Prostate gland (tissue), 2 donors: ENCODE measurements around the gene PEX14. TPM values are rescaled to one million over a fixed set of nuclear protein-coding genes. Genes with fewer than 3 reads are reported as not detected.

ENCODE experiments used
- DNase-seq: peaks from one replicate; pipeline ENCODE4 v3.0.0-alpha.2; 2019; ENCODE audit warnings: low spot score
- H3K27ac ChIP-seq, 2 donors: fragments of 200-600 bp; sonication (generic); 2 replicates each; pipeline ENCODE4 v1.5.1; 2017 to 2019
- H3K27me3 ChIP-seq: fragments of 200-600 bp; sonication (generic); replicated peaks from 2 replicates; pipeline ENCODE4 v1.5.1; 2019; ENCODE audit not compliant: insufficient read depth
- H3K36me3 ChIP-seq, 2 donors: fragments of 200-600 bp; sonication (generic); 1 replicate in 1 of 2; 2 replicates in 1 of 2; pipeline versions ENCODE4 v1.5.1 to v1.8.1; 2017 to 2019
- H3K4me1 ChIP-seq: fragments of 200-600 bp; sonication (generic); replicated peaks from 2 replicates; pipeline ENCODE4 v1.5.1; 2019
- H3K4me3 ChIP-seq, 2 donors: fragments of 200-600 bp; sonication (generic); 2 replicates each; pipeline ENCODE4 v1.5.1; 2017 to 2019
- H3K9me3 ChIP-seq: fragments of 200-600 bp; sonication (generic); 2 replicates; pipeline ENCODE4 v1.5.1; 2017
- POLR2A ChIP-seq: fragments of 450-650 bp; IDR thresholded peaks from one replicate; pipeline ENCODE4 v1.6.1; 2016; ENCODE audit warnings: antibody characterized with exemption, mild to moderate bottlenecking
- POLR2AphosphoS5 ChIP-seq: sonication (generic); formaldehyde crosslinking; IDR thresholded peaks from one replicate; pipeline ENCODE4 v1.6.1; 2017; ENCODE audit warnings: antibody characterized with exemption
- WGBS: methylation state at CpG from one replicate; pipeline ENCODE4 v1.1.5; 2018; 5-methylcytosine and 5-hydroxymethylcytosine counted together
- intact Hi-C: fragments of 100-400 bp; cut with DNase I; formaldehyde crosslinking; loops from one replicate; pipeline ENCODE4 v1.14.2; 2022
- total RNA-seq, 2 donors: library from RNA; depleted of rRNA; stranded (reverse); fragments of >200 nt; gene quantifications; one replicate each; pipeline ENCODE4 v1.1.0, GENCODE V29; 2016
- TF ChIP-seq, protein P1 (sequence below), 4 experiments: fragments of 200-600 bp in 2 of 4; fragments of 450-650 bp in 2 of 4; sonication (generic) in 2 of 4; IDR thresholded peaks; 1 replicate in 3 of 4; 2 replicates in 1 of 4; pipeline ENCODE4 v1.5.1; 2016 to 2019; ENCODE audit warnings: antibody characterized with exemption in 4 of 4, mild to moderate bottlenecking in 2 of 4, moderate library complexity in 2 of 4

PEX14 gene
- total RNA-seq, 2 donors from 2014 or later = 26.1 to 34.7 TPM

DNA sequence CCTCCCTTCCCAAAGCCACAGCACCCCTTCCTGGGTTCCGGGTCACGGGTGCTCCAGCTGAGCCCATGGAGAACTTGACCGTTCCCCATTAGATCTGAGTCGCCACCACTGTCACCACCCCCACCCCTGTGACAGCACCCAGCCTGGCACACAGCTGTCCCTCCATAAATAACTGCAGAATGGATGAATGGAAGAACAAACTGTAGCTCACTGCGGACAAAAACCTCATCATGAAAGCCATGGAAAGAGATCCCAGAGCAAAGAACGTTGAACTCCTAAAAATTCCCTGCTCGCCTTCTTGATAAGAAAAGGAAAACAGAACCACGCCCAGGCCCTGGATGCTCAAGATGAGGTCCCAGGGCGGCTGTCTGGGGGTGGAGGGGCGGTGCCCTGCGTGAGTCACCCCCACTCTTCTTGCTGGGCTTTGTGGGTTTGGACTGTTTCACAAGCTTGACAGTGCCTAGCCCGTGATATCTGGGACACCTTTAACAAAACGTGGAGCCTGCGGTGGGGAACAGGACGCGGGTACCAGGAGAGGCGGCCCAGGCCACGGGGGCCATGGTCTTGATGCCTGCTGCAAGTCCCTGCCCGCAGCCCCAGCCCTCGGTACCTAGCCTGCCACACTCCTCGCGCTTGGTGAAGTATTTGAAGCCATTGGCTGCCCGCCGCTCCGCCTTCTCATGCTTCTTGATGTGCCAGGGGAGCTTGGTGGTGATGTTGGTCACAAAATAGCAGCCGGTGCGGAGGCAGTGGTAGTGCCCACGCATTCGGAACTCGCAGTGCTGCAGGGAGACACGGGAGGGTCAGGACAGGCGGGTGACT, 169.8 kb downstream of the PEX14 start:
- no peak overlapping the region for H3K4me3 ChIP-seq
- peaks cover 29% of the 10 kb centered on the region for H3K4me1 ChIP-seq
- TF ChIP-seq POLR2AphosphoS5 (no peak), POLR2A (no peak)
- TF ChIP-seq, protein P1, sequence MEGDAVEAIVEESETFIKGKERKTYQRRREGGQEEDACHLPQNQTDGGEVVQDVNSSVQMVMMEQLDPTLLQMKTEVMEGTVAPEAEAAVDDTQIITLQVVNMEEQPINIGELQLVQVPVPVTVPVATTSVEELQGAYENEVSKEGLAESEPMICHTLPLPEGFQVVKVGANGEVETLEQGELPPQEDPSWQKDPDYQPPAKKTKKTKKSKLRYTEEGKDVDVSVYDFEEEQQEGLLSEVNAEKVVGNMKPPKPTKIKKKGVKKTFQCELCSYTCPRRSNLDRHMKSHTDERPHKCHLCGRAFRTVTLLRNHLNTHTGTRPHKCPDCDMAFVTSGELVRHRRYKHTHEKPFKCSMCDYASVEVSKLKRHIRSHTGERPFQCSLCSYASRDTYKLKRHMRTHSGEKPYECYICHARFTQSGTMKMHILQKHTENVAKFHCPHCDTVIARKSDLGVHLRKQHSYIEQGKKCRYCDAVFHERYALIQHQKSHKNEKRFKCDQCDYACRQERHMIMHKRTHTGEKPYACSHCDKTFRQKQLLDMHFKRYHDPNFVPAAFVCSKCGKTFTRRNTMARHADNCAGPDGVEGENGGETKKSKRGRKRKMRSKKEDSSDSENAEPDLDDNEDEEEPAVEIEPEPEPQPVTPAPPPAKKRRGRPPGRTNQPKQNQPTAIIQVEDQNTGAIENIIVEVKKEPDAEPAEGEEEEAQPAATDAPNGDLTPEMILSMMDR (IDR thresholded peaks at IDR 0.05) = no peak
- no peak for DNase-seq
- 89% methylated on average over 32 of the region's 32 CpGs for WGBS
- H3K9me3 ChIP-seq = no peaks in the 10 kb centered on the region
- peak overlapping the region; percentile 89 to 90 for H3K27ac ChIP-seq
- peaks cover 15% of the 10 kb centered on the region in 2 donors for H3K36me3 ChIP-seq
- no peaks in the 10 kb centered on the region for H3K27me3 ChIP-seq
- intact Hi-C loops = no loop called here

DNA sequence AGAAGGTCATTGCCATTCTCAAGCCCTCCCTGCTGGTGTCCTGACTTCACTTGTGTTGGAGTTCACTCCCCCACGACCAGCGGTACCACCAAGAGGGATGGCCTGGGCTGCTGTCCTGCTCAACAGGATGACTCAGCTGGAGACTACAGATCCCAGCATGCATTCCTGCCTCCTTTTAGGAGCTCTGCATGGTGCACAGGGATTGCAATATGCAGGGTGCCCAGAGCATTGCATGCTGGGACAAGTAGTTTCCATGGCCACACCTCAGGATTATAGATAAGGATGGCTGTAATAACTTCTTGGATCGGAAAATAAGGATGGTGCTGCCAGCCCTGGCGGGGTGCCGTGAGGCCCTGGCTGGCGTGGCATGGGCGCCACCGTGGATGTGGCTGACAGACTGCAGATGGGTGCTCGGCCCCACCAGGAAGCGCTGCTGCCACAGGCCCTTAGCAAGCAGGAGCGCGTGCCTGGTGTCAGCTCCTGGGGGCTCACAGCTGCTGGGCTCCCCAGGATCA, 171.7 kb downstream of the PEX14 start:
- 63% methylated on average over 10 of the region's 12 CpGs for whole genome bisulfite sequencing
- no peak overlapping the region for H3K4me3 ChIP-seq
- peaks cover 15% of the 10 kb centered on the region in 2 donors for H3K36me3 ChIP-seq
- DNase-seq = peak; percentile 59
- TF ChIP-seq POLR2AphosphoS5 (peak; percentile 85), POLR2A (no peak)
- TF ChIP-seq, protein P1 (IDR thresholded peaks at IDR 0.05) = peak in 1 of 4 experiments; percentile 3
- no peaks in the 10 kb centered on the region for H3K27me3 ChIP-seq
- intact Hi-C loops = no loop called here
- peak overlapping the region; percentile 46 to 89 for H3K27ac ChIP-seq
- H3K4me1 ChIP-seq = peaks cover 15% of the 10 kb centered on the region
- no peaks in the 10 kb centered on the region for H3K9me3 ChIP-seq

DNA sequence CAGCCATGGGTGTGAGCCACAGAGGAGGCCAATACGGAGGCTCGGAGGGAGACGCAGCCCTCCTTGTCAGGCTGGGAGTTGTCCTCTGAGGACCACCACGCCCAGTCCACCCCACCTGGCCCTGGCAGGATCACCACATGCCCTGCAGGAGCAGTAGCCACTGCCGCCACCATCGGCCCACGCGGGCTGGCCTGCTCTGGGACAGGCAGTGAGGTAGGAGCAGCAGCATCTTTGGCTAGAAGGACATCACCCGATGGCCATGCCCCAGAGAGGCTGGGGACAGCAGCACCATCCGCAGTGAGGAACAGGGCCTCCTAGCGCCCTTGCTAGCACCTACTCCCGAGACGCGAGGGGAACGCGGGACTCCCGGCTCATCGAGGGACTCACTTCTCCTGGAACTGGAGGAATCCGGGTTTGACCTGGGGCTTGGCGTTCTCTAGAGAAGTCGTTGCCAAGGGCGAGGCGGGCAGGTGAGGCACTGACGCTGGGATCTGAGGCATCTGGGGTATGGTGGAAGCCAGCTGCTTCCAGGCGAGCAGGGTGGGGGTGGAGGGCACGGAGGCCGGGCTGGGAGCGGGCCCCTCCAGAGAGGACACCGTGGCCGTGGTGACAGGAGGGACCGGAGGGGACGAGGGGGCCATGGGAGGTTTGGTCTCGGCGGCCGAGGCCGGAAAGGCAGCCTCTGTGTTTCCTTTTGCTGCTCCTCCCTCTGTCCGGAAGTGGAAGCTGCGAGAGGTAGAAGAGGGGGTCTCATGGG, 172.8 kb downstream of the PEX14 start:
- Histone ChIP-seq H3K27me3 (no peaks in the 10 kb centered on the region), H3K36me3 (peaks cover 14 to 15% of the 10 kb centered on the region in 2 donors), H3K4me1 (peaks cover 18% of the 10 kb centered on the region), H3K4me3 (no peak overlapping the region), H3K27ac (peak overlapping the region; percentile 46 to 89), H3K9me3 (no peaks in the 10 kb centered on the region)
- TF ChIP-seq POLR2A = no peak
- TF ChIP-seq, protein P1 (IDR thresholded peaks at IDR 0.05) = no peak
- no peak for TF ChIP-seq POLR2AphosphoS5
- WGBS = 91% methylated on average over 35 of the region's 38 CpGs
- intact Hi-C loops = no loop called here
- no peak for DNase-seq

DNA sequence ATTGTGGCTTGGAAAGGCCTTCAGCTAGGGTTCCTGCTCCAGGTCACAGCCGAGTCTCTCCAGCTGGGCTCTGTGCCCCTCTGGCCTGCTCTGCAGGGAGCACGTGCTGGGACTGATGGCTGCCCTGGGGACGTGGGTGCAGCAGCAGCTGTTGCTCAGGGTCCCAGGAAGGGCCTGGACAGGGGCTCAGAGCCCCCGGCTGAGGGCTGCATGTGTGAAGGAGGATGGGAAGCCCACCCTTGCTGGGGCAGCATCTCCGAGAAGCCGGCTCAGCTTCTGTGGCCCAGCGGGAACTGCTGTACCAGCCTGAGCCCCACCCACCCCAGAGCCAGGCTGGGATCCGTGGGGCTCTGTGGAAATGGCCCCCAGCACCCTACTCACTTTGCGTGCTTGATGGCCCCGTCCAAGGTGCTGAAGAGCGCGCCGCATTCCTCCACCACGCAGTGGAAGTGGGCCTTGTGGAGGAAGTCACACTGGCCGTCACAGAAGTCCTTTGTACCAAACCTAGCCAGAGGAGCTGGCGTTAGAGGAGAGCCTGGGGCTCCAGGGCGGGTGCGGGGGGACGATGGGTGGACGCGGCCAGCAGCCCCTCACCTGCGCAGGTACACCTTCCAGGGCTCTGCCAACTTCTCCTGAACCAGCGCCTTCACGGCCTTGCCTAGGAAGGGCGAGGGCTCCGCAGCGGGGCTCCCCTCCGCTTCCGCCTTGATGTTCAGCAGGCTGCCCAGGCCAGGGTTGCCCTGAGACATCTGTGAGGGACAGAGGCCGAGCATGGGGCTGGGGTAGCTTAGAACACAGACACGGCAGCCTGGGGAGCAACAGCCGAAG, 174.2 kb downstream of the PEX14 start:
- H3K4me3 ChIP-seq = no peak overlapping the region
- peaks cover 20 to 23% of the 10 kb centered on the region in 2 donors for H3K36me3 ChIP-seq
- H3K27ac ChIP-seq = peak overlapping the region; percentile 46 to 89
- intact Hi-C loops = no loop called here
- no peak for DNase-seq
- TF ChIP-seq, protein P1 (IDR thresholded peaks at IDR 0.05) = no peak
- TF ChIP-seq POLR2A (no peak), POLR2AphosphoS5 (no peak)
- no peaks in the 10 kb centered on the region for H3K9me3 ChIP-seq
- no peaks in the 10 kb centered on the region for H3K27me3 ChIP-seq
- H3K4me1 ChIP-seq = peaks cover 23% of the 10 kb centered on the region
- 86% methylated on average over 31 of the region's 32 CpGs for WGBS
